Measurements from ENCODE around the gene TRIOBP. TPM values are rescaled to one million over a fixed set of nuclear protein-coding genes. Genes with fewer than 3 reads are reported as not detected.

TRIOBP gene
- polyA plus RNA-seq, 1 experiment, result 73.9 TPM

DNA sequence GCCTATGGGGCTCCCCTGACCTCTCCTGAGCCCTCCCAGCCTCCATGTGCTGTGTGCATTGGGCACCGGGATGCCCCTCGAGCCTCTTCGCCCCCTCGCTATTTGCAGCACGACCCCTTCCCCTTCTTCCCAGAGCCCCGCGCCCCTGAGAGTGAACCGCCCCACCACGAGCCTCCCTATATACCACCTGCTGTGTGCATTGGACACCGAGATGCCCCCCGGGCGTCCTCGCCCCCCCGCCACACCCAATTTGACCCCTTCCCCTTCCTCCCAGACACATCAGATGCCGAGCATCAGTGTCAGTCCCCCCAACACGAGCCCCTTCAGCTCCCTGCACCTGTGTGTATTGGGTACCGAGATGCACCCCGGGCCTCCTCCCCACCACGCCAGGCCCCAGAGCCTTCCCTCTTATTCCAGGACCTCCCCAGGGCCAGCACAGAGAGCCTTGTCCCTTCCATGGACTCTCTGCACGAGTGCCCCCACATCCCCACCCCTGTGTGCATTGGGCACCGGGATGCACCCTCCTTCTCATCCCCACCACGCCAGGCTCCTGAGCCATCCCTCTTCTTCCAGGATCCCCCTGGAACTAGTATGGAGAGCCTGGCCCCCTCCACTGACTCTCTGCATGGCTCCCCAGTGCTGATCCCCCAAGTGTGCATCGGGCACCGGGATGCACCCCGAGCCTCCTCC, 28.8 kb downstream of the TRIOBP start:
- Histone ChIP-seq H3K27me3 (ENCODE audit: control insufficient read depth, insufficient read depth, low read length) (no peaks in the 10 kb centered on the region), H3K36me3 (ENCODE audit: control insufficient read depth, insufficient read depth, low read length) (no peaks in the 10 kb centered on the region), H3K4me3 (ENCODE audit: low read depth, low read length) (no peak overlapping the region)
- TF ChIP-seq, protein P1, sequence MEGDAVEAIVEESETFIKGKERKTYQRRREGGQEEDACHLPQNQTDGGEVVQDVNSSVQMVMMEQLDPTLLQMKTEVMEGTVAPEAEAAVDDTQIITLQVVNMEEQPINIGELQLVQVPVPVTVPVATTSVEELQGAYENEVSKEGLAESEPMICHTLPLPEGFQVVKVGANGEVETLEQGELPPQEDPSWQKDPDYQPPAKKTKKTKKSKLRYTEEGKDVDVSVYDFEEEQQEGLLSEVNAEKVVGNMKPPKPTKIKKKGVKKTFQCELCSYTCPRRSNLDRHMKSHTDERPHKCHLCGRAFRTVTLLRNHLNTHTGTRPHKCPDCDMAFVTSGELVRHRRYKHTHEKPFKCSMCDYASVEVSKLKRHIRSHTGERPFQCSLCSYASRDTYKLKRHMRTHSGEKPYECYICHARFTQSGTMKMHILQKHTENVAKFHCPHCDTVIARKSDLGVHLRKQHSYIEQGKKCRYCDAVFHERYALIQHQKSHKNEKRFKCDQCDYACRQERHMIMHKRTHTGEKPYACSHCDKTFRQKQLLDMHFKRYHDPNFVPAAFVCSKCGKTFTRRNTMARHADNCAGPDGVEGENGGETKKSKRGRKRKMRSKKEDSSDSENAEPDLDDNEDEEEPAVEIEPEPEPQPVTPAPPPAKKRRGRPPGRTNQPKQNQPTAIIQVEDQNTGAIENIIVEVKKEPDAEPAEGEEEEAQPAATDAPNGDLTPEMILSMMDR (IDR thresholded peaks at IDR 0.05; ENCODE audit: insufficient read depth, low read depth, low read length), result no peak
- no peak for DNase-seq (ENCODE audit: low read depth)
- ChIA-PET POLR2A (no interaction called here), CTCF (no interaction called here)

DNA sequence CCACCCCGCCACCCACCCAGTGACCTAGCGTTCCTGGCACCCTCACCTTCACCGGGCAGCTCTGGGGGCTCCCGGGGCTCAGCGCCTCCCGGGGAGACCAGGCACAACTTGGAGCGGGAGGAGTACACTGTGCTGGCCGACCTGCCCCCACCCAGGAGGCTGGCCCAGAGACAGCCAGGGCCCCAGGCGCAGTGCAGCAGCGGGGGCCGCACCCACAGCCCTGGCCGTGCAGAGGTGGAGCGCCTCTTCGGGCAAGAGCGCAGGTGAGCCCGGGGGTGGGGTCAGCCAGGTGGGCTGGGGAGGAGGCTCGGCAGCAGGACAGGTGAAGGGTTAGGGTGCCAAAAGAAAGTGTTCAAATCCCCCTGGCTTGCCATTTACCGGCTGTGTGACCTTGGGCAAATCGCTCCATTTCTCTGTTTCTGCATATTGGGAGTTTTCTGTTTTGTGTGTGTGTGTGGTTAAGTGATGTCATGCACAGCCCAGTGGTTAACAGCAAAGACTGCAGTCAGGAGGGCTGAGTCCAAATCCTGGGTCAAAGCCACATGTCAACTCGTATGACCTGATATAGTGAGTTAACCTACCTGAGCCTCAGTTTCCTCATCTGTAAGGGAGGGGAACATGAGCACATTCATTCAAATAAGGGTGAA, 29.5 kb downstream of the TRIOBP start:
- Histone ChIP-seq H3K36me3 (ENCODE audit: control insufficient read depth, insufficient read depth, low read length) (no peaks in the 10 kb centered on the region), H3K27me3 (ENCODE audit: control insufficient read depth, insufficient read depth, low read length) (no peaks in the 10 kb centered on the region), H3K4me3 (ENCODE audit: low read depth, low read length) (no peak overlapping the region)
- POLR2A ChIA-PET, result no interaction called here
- TF ChIP-seq, protein P1 (IDR thresholded peaks at IDR 0.05; ENCODE audit: insufficient read depth, low read depth, low read length), result 0 out of 2 replicates have a peak, but pooled peaks have one; percentile 21
- DNase-seq (ENCODE audit: low read depth), result no peak
- CTCF ChIA-PET, result no interaction called here

DNA sequence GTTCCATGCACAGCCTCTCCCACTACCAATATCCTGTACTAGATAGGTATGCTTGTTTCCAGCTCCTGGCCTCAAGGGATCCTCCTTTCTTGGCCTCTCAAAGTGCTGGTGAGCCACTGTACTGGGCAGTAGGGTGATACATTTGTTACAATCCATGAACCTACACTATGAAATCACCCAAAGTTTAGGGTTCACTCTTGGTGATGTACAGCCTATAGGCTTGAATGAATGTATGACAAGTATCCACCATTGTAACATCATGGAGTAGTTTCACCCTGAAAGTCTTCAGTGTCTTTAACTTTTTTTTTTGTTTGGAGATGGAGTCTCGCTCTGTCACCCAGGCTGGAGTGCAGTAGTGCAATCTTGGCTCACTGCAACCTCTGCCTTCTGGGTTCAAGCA, 31.8 kb downstream of the TRIOBP start:
- no peak for DNase-seq (ENCODE audit: low read depth)
- H3K36me3 ChIP-seq (ENCODE audit: control insufficient read depth, insufficient read depth, low read length), result no peaks in the 10 kb centered on the region
- ChIA-PET POLR2A (interaction anchor here (0.7 kb wide), 1 partner anchor 53 kb away, joined by 6 read pairs; no protein-coding TSS in a partner anchor), CTCF (interaction anchor here (1.2 to 1.4 kb wide), 2 partner anchors 11 to 86 kb away, joined by 3 read pairs; no protein-coding TSS in a partner anchor)
- TF ChIP-seq, protein P1 (IDR thresholded peaks at IDR 0.05; ENCODE audit: insufficient read depth, low read depth, low read length), result no peak
- H3K4me3 ChIP-seq (ENCODE audit: low read depth, low read length), result no peak overlapping the region
- no peaks in the 10 kb centered on the region for H3K27me3 ChIP-seq (ENCODE audit: control insufficient read depth, insufficient read depth, low read length)

DNA sequence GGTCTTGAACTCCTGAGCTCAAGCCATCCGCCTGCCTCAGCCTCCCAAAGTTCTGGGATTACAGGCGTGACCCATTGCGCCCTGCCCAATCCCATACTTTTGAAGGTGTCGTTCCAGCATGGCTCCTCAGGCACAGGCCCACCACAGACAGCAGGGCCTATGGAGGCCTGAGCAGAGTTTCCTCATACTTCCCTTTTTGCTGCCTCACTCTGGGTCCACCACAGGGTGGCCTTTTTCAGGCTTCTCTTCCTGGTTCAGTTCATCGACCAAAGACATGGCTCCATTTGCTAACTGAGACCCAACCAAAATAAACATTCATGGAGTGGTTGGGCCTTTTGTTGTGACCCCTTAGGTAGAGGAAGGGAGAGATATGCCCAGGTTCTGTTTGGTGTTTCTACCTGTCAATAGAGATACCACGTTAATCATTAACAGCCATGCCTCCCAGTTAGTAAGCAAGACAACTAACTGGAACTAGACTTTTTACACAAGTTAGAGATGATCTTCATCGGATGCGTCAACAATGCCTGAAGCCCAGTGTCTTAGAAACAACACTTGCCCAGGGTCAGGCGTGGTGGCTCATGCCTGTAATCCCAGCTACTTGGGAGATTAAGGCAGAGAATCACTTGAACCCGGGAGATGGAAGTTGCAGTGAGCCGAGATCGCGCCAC, 35.1 kb downstream of the TRIOBP start:
- no peaks in the 10 kb centered on the region for H3K36me3 ChIP-seq (ENCODE audit: control insufficient read depth, insufficient read depth, low read length)
- no peak overlapping the region for H3K4me3 ChIP-seq (ENCODE audit: low read depth, low read length)
- H3K27me3 ChIP-seq (ENCODE audit: control insufficient read depth, insufficient read depth, low read length), result no peaks in the 10 kb centered on the region
- TF ChIP-seq, protein P1 (IDR thresholded peaks at IDR 0.05; ENCODE audit: insufficient read depth, low read depth, low read length), result no peak; the same call in 1 of the 2 replicates
- ChIA-PET POLR2A (no interaction called here), CTCF (interaction anchor here (0.5 to 1.2 kb wide), 4 partner anchors 18 to 414 kb away, joined by 3 read pairs; no protein-coding TSS in a partner anchor)
- no peak for DNase-seq (ENCODE audit: low read depth)

Measured in BJ (cell line).